WI38 (cell line): ENCODE results near the gene GBGT1.
A peak's percentile ranks its signal among the peaks of the same experiment; 100 is the strongest.

Experiments used
- H3K4me3 ChIP-seq: 2 replicates; pipeline ENCODE4 v1.5.1; 2011; ENCODE audit warnings: low read depth, mild to moderate bottlenecking, control low read depth, low read length
- TF ChIP-seq, protein P1 (sequence below): IDR thresholded peaks from 2 replicates; pipeline ENCODE4 v1.5.1; 2012; ENCODE audit warnings: low read depth, mild to moderate bottlenecking, control low read depth, low read length

GBGT1 gene

DNA sequence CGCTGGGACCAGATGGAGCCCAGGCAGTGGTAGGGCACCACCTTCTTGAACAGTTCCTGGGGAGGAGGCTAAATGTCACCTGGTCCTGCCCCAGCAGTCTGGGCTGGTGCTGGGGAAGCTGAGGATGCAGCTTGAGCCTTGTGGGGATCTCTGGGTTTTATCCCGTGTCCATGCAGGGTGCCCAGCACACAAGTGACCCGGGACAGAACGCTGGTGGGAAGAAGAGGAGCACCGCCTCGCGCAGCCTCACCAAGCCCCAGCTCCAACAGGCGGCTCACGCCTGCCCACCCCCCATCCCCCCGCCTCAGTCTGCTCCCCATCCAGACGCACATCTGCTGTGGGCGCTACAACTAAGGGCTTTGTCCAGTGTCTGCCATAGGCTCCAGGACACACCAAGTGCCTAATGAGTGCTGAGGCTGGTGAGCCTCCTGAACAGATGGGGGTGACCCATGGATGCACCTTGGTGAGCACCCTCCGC lies 56.4 kb downstream of the GBGT1 start:
- H3K4me3 ChIP-seq: no peak overlapping the region
- TF ChIP-seq, protein P1, sequence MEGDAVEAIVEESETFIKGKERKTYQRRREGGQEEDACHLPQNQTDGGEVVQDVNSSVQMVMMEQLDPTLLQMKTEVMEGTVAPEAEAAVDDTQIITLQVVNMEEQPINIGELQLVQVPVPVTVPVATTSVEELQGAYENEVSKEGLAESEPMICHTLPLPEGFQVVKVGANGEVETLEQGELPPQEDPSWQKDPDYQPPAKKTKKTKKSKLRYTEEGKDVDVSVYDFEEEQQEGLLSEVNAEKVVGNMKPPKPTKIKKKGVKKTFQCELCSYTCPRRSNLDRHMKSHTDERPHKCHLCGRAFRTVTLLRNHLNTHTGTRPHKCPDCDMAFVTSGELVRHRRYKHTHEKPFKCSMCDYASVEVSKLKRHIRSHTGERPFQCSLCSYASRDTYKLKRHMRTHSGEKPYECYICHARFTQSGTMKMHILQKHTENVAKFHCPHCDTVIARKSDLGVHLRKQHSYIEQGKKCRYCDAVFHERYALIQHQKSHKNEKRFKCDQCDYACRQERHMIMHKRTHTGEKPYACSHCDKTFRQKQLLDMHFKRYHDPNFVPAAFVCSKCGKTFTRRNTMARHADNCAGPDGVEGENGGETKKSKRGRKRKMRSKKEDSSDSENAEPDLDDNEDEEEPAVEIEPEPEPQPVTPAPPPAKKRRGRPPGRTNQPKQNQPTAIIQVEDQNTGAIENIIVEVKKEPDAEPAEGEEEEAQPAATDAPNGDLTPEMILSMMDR: no peak

DNA sequence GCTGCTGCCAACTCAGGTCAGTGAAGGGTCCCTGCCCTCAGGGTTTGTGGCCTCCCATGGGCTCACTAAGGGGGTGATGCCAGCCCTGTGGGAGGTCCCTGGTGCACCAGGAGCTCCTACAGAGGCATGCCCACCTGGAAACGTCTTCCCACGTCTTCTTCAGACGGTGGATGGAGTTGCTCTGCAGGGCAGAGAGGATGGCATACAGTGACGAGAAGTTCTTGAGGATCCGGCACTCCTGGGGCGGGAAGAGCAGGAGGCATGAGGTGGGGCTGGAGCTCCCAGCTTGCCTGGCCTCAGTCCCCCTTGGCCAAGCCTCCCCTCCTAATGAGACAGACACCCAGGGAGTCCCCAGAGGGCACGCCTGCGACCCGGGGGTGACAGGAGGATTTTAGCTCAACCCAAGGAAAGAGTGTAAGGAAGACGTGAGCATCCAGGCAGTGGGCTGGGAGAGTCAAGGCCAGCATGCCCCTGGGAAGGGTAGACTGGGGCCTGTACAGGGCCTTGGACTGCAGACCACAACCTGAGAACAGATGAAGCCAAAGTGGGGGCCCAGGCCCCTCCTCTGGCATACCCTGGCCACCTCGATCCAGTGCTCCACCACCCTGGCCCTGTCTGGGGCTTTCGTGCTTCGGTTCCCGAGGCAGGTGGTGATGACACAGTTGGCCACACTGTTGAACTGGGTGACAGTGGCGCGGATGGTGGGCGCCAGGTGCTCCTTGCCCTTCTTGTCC lies 57.0 kb downstream of the GBGT1 start:
- no peak overlapping the region for H3K4me3 ChIP-seq
- TF ChIP-seq, protein P1: no peak

DNA sequence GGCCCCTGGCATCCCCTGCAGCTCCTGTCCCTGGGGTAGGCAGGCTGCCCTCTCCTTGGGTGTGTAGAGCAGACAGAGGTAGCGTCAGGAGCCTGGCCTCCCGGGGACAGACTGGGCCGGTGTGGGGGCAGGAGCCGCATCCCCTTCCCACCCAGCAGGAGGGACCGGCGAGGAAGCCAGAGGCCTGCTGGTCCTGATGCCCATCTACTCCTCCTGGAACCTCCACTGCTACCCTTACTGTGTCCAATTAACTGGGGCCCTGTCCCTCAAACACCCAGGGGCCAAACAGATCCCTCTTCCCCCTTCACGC lies 58.3 kb downstream of the GBGT1 start:
- TF ChIP-seq, protein P1: no peak
- H3K4me3 ChIP-seq: no peak overlapping the region

DNA sequence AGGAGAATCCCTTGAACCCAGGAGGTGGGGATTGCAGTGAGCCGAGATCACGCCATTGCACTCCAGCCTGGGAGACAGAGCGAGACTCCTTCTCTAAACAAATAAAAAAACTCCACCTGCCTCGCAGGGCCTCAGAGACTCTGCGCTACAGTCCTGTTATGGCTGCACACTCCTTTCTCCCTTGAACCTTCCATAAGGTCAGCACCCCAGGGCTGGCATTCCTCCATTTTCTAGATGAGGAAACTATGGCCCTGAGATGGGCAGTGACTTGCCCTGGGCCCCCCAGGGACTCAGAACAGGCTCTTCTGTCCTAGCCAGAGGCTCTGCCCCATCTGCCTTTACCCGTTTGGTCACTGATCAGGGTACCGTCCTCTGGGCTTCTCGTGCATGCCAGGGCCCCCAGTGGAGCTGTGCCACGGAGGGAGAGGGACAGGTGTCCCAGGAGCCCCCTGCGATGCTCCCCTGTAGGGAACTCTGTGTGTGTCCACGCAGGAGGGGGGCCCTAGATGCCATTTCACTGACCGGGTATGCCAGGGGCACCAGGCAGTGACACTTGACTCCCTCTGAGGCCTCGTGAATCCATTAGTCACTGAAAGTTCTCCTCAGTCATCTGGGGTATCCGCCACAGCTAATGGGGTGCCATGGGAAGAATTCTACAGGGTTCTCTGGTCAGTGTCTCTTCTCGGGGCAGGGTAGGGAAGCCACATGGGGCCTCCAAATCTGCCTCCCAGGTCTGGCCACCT lies 58.8 kb downstream of the GBGT1 start:
- H3K4me3 ChIP-seq: no peak overlapping the region
- TF ChIP-seq, protein P1: no peak

DNA sequence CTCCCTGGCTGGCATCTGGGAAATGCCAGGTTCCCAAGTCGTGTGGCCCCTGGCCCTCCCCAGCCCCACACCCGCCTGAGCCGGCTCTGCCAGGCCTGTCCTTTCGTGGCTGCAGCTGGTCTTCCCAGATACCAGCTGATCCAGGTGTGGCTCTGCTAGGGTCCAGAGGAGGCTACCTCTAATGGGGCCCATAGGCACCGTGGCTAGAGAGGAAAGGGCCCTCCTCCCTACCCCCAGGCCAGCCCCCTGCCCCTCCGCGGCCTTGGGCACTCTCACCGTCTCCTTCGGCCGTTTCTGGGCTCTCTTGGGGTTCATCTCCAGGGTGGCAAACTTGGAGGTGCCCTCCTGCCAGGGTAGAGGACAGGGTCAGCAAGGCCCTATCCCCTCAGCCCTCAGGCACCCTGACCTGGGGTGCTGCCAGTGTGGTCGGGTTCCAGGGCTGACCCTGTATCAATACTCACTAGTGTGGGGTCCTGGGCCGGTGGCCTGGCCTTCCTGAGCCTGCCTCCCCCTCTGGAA lies 59.7 kb downstream of the GBGT1 start:
- H3K4me3 ChIP-seq: no peak overlapping the region
- TF ChIP-seq, protein P1: no peak

DNA sequence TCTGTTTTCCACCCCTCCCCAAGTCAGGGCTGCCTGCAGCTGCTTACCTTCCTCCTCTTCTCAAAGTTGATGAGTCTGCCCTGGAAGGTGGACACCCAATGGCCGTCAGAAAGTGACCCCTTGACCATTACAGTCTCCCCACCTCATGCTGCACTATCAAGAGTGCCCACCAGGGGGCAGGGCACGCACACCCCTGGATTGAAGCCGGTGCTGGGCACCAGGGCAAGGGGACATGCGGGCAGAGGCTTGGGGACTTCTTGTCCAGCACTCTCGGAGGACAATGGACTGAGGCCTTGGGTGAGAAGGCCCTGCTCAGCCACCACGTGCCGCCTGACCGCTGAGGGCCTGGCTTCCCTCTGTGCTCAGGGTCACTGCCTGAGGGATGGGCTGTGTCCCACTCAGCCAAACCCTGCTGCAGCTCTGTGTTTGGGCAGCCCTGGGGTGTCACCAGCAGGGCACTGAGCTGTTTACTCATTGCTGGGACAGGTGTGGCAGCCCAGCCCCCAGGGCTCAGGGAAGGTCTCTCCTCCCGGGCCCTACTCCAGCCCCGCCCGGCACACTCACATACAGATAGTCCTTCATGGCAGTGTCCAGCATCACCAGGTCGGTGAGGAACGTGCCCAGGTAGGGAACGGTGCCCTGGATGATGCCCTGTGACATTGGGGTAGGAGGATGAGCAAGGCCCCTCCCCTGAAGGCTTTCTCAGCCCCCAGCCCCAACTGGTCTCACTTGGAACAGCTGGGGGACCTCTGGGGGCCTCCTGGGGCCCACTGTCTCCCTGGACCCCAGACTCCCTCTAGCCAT lies 60.3 kb downstream of the GBGT1 start:
- TF ChIP-seq, protein P1: peak; percentile 89
- no peak overlapping the region for H3K4me3 ChIP-seq
